Fibroblast of gingiva (primary cell): ENCODE data around the gene MUC2.

Source experiments
- DNase-seq: peaks from one replicate; pipeline ENCODE4 v3.0.0-alpha.2; 2011; ENCODE audit warnings: low read depth

MUC2 gene

GRCh38 chr11:1087961-1088926 is 13.6 kb downstream of the MUC2 start:
- no peak for DNase-seq

- no peak for DNase-seq
Measured at GRCh38 chr11:1088927-1089737, 14.5 kb downstream of the MUC2 start.

- DNase-seq, result no peak
Measured at GRCh38 chr11:1089738-1090599, 15.3 kb downstream of the MUC2 start.

- no peak for DNase-seq
Measured at GRCh38 chr11:1090600-1091331, 16.1 kb downstream of the MUC2 start.

- no peak for DNase-seq
Measured at GRCh38 chr11:1091332-1092083, 16.8 kb downstream of the MUC2 start.

- DNase-seq, result no peak
Measured at GRCh38 chr11:1092145-1092670, 17.5 kb downstream of the MUC2 start.

GRCh38 chr11:1092919-1093318 is 18.2 kb downstream of the MUC2 start:
- no peak for DNase-seq

GRCh38 chr11:1099519-1100355 is 25.1 kb downstream of the MUC2 start:
- DNase-seq, result no peak

- no peak for DNase-seq
Measured at GRCh38 chr11:1100417-1101245, 26.0 kb downstream of the MUC2 start.

- DNase-seq, result no peak
Measured at GRCh38 chr11:1101318-1102089, 26.8 kb downstream of the MUC2 start.

GRCh38 chr11:1102221-1102971 is 27.7 kb downstream of the MUC2 start:
- no peak for DNase-seq

GRCh38 chr11:1102996-1103395 is 28.3 kb downstream of the MUC2 start:
- no peak for DNase-seq

GRCh38 chr11:1103401-1104360 is 29.0 kb downstream of the MUC2 start:
- no peak for DNase-seq

- DNase-seq, result no peak
Measured at GRCh38 chr11:1104411-1105182, 29.9 kb downstream of the MUC2 start.

GRCh38 chr11:1105183-1105565 is 30.5 kb downstream of the MUC2 start:
- DNase-seq, result no peak
